Astrocyte (in vitro differentiated cells and primary cell): ENCODE measurements around the gene ERLIN1. TPM values are rescaled to one million over a fixed set of nuclear protein-coding genes. Genes with fewer than 3 reads are reported as not detected.

Experiments used
- DNase-seq: peaks from one replicate; pipeline ENCODE4 v3.0.0-alpha.2; 2010; ENCODE audit warnings: low read depth
- FAIRE-seq: peaks from 2 replicates; lab custom pipeline; 2011; peaks lifted over from hg19 to GRCh38; lab: Jason Lieb, UNC
- H2AFZ ChIP-seq: 2 replicates; pipeline ENCODE4 v1.6.0; 2012; ENCODE audit warnings: low read depth, low read length, inconsistent platforms
- H3K27ac ChIP-seq: 2 replicates; pipeline ENCODE4 v1.5.1; 2011; ENCODE audit warnings: low read depth, low read length, inconsistent platforms
- H3K27me3 ChIP-seq: 2 replicates; pipeline ENCODE4 v1.6.0; 2011; ENCODE audit warnings: low read length, inconsistent platforms; ENCODE audit not compliant: insufficient read depth
- H3K36me3 ChIP-seq: 2 replicates; pipeline ENCODE4 v1.5.1; 2011; ENCODE audit warnings: low read length, inconsistent platforms; ENCODE audit not compliant: insufficient read depth
- H3K4me1 ChIP-seq: 2 replicates; pipeline ENCODE4 v1.5.1; 2011; ENCODE audit warnings: low read length, inconsistent platforms; ENCODE audit not compliant: insufficient read depth
- H3K4me2 ChIP-seq: 2 replicates; pipeline ENCODE4 v1.6.0; 2012; ENCODE audit warnings: low read length, inconsistent platforms
- H3K4me3 ChIP-seq: 2 replicates; pipeline ENCODE4 v1.5.1; 2011; ENCODE audit warnings: low read depth, mild to moderate bottlenecking, low read length, inconsistent platforms; ENCODE audit not compliant: insufficient read depth
- H3K79me2 ChIP-seq: 2 replicates; pipeline ENCODE4 v1.6.0; 2012; ENCODE audit warnings: mild to moderate bottlenecking, low read length, inconsistent platforms; ENCODE audit not compliant: insufficient read depth
- H3K9ac ChIP-seq: 2 replicates; pipeline ENCODE4 v1.6.0; 2012; ENCODE audit warnings: mild to moderate bottlenecking, low read length, inconsistent platforms
- H3K9me3 ChIP-seq: 2 replicates; pipeline ENCODE4 v1.5.1; 2012; ENCODE audit warnings: low read depth, mild to moderate bottlenecking, low read length, inconsistent platforms; ENCODE audit not compliant: insufficient read depth
- H4K20me1 ChIP-seq: 2 replicates; pipeline ENCODE4 v1.6.0; 2012; ENCODE audit warnings: low read length, inconsistent platforms; ENCODE audit not compliant: insufficient read depth
- H3K27ac Mint-ChIP-seq: one replicate; pipeline ENCODE4 v1.8.0; 2021; ENCODE audit warnings: mild to moderate bottlenecking, mixed read lengths; ENCODE audit not compliant: unreplicated experiment
- H3K27me3 Mint-ChIP-seq: one replicate; pipeline ENCODE4 v1.8.0; 2021; ENCODE audit warnings: low read depth, mixed read lengths; ENCODE audit not compliant: unreplicated experiment
- H3K36me3 Mint-ChIP-seq: one replicate; pipeline ENCODE4 v1.8.0; 2021; ENCODE audit warnings: low read depth, mixed read lengths; ENCODE audit not compliant: unreplicated experiment
- H3K4me1 Mint-ChIP-seq: one replicate; pipeline ENCODE4 v1.8.0; 2021; ENCODE audit warnings: low read depth, mixed read lengths; ENCODE audit not compliant: unreplicated experiment
- H3K4me3 Mint-ChIP-seq: one replicate; pipeline ENCODE4 v1.8.0; 2021; ENCODE audit warnings: mild to moderate bottlenecking, moderate library complexity, mixed read lengths; ENCODE audit not compliant: unreplicated experiment
- H3K9me3 Mint-ChIP-seq: one replicate; pipeline ENCODE4 v1.8.0; 2021; ENCODE audit warnings: mild to moderate bottlenecking, mixed read lengths; ENCODE audit not compliant: unreplicated experiment
- EZH2 ChIP-seq: IDR thresholded peaks from 2 replicates; pipeline ENCODE4 v1.6.1; 2012; ENCODE audit warnings: mild to moderate bottlenecking, low read length, inconsistent platforms; ENCODE audit not compliant: insufficient read depth
- total RNA-seq: library from RNA; stranded (reverse); gene quantifications from 2 replicates; pipeline ENCODE4 v1.2.1, GENCODE V29; 2021
- TF ChIP-seq, protein P1 (sequence below): IDR thresholded peaks from 2 replicates; pipeline ENCODE4 v1.5.1; 2011; ENCODE audit warnings: low read depth, mild to moderate bottlenecking, inconsistent platforms, low read length, moderate library complexity; ENCODE audit not compliant: insufficient read depth

ERLIN1 gene
- total RNA-seq, 1 donor from 2014 or later, result 22.7 TPM

- H3K4me3 Mint-ChIP-seq, result no peak overlapping the region
- Histone ChIP-seq H3K4me2 (no peak overlapping the region), H3K79me2 (no peaks in the 10 kb centered on the region), H2AFZ (no peak overlapping the region), H3K4me1 (no peaks in the 10 kb centered on the region), H4K20me1 (no peaks in the 10 kb centered on the region), H3K9ac (no peak overlapping the region), H3K27ac (no peak overlapping the region), H3K36me3 (no peaks in the 10 kb centered on the region), H3K9me3 (peaks cover 3% of the 10 kb centered on the region), H3K27me3 (peaks cover 9% of the 10 kb centered on the region), H3K4me3 (no peak overlapping the region)
- H3K27ac Mint-ChIP-seq, result no peak overlapping the region
- H3K4me1 Mint-ChIP-seq, result no peaks in the 10 kb centered on the region
- peaks cover 10% of the 10 kb centered on the region for H3K9me3 Mint-ChIP-seq
- DNase-seq, result no peak
- no peak for FAIRE-seq
- no peaks in the 10 kb centered on the region for H3K36me3 Mint-ChIP-seq
- peaks cover 5% of the 10 kb centered on the region for H3K27me3 Mint-ChIP-seq
- no peak for TF ChIP-seq EZH2
- TF ChIP-seq, protein P1, sequence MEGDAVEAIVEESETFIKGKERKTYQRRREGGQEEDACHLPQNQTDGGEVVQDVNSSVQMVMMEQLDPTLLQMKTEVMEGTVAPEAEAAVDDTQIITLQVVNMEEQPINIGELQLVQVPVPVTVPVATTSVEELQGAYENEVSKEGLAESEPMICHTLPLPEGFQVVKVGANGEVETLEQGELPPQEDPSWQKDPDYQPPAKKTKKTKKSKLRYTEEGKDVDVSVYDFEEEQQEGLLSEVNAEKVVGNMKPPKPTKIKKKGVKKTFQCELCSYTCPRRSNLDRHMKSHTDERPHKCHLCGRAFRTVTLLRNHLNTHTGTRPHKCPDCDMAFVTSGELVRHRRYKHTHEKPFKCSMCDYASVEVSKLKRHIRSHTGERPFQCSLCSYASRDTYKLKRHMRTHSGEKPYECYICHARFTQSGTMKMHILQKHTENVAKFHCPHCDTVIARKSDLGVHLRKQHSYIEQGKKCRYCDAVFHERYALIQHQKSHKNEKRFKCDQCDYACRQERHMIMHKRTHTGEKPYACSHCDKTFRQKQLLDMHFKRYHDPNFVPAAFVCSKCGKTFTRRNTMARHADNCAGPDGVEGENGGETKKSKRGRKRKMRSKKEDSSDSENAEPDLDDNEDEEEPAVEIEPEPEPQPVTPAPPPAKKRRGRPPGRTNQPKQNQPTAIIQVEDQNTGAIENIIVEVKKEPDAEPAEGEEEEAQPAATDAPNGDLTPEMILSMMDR, result no peak
Observed at GRCh38 chr10:100133801-100134200, 52.0 kb downstream of the ERLIN1 start.

DNA sequence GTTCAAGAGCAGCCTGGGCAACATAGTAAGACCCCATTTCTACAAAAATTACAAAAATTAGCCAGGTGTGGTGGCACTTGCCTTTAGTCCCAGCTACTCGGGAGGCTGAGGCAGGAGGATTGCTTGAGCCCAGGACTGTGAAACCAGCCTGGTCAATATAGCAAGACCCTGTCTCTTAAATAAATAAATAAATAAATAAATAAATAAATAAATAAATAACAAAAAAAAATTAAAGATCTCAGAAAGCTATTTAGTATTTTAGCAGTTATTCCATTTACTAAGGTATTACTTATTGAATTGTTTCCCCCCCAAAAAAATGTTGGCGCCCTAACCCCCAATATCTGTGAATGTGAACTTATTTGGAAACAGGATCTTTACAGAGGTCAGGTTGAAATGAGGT lies 53.4 kb downstream of the ERLIN1 start:
- Histone ChIP-seq H3K4me3 (no peak overlapping the region), H2AFZ (no peak overlapping the region), H3K36me3 (no peaks in the 10 kb centered on the region), H3K4me1 (no peaks in the 10 kb centered on the region), H3K27me3 (peaks cover 9% of the 10 kb centered on the region), H3K27ac (no peak overlapping the region), H3K9ac (no peak overlapping the region), H3K4me2 (no peak overlapping the region), H3K9me3 (peaks cover 3% of the 10 kb centered on the region), H3K79me2 (no peaks in the 10 kb centered on the region), H4K20me1 (no peaks in the 10 kb centered on the region)
- Mint-ChIP-seq H3K27ac (no peak overlapping the region), H3K27me3 (peaks cover 5% of the 10 kb centered on the region), H3K4me3 (no peak overlapping the region), H3K36me3 (no peaks in the 10 kb centered on the region), H3K4me1 (no peaks in the 10 kb centered on the region), H3K9me3 (peaks cover 10% of the 10 kb centered on the region)
- DNase-seq (no peak), FAIRE-seq (no peak)
- TF ChIP-seq, protein P1, result no peak
- no peak for TF ChIP-seq EZH2

- DNase-seq (no peak), FAIRE-seq (no peak)
- Histone ChIP-seq H3K4me3 (no peak overlapping the region), H3K9ac (no peak overlapping the region), H4K20me1 (no peaks in the 10 kb centered on the region), H3K27ac (no peak overlapping the region), H3K4me2 (no peak overlapping the region), H3K4me1 (no peaks in the 10 kb centered on the region), H3K79me2 (no peaks in the 10 kb centered on the region), H3K9me3 (peaks cover 3% of the 10 kb centered on the region), H3K27me3 (peaks cover 9% of the 10 kb centered on the region), H3K36me3 (no peaks in the 10 kb centered on the region), H2AFZ (no peak overlapping the region)
- TF ChIP-seq, protein P1, result no peak
- TF ChIP-seq EZH2, result no peak
- Mint-ChIP-seq H3K27ac (no peak overlapping the region), H3K27me3 (peaks cover 5% of the 10 kb centered on the region), H3K9me3 (peaks cover 10% of the 10 kb centered on the region), H3K4me1 (no peaks in the 10 kb centered on the region), H3K36me3 (no peaks in the 10 kb centered on the region), H3K4me3 (no peak overlapping the region)
Observed at GRCh38 chr10:100131571-100131970, 54.3 kb downstream of the ERLIN1 start.
